Transverse colon (tissue), 3 donors: ENCODE results near the gene MPV17L.

Source experiments
- CTCF ChIP-seq, 5 experiments: fragments of 200-600 bp in 3 of 5; fragments of 450-650 bp in 2 of 5; sonication (generic) in 3 of 5; IDR thresholded peaks; 1 replicate in 2 of 5; 2 replicates in 3 of 5; pipeline ENCODE4 v1.5.1; 2016 to 2017; ENCODE audit warnings: antibody characterized with exemption in 5 of 5, inconsistent platforms in 3 of 5, mild to moderate bottlenecking in 2 of 5, moderate library complexity in 1 of 5
- EP300 ChIP-seq: sonication (generic); formaldehyde crosslinking; IDR thresholded peaks from one replicate; pipeline ENCODE4 v1.6.1; 2017; ENCODE audit warnings: antibody characterized with exemption, low read depth

DNA sequence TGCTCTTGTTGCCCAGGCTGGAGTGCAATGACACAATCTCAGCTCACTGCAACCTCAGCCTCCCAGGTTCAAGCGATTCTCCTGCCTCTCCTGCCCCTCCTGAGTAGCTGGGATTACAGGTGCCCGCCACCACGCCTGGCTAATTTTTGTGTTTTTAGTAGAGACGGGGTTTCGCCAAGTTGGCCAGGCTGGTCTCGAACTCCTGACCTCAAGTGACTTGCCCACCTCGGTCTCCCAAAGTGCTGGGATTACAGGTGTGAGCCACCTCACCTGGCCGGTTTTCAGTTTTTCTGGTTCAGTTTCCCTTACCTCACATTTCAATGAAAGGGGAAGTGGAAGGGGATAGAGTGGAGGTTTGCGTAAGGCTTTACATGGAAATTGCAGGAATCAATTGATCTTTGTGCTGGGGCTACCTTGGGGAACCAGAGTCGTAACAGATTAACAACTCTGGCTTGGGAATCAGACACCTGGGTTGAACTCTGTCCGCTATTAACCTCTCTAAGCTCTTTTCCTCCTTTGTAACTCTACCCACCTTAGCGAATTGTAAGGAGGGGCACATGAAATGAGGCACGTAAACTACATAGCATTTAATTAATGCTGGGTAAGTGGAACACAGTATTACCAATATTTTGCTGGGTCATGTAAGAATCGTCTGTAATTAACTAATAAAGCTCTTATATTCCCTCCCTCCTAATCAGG is 3.2 kb downstream of the MPV17L start:
- TF ChIP-seq CTCF (IDR thresholded peaks at IDR 0.05) (no peak), EP300 (no peak)
